ENCODE results near the gene TEX51.

GRCh38 chr2:126893606-126894005, 5.1 kb upstream of the TEX51 start:
- TF ChIP-seq POLR2A (IDR thresholded peaks at IDR 0.05; ENCODE audit: low read length) = no peak
- TF ChIP-seq GATA1 (IDR thresholded peaks at IDR 0.05; ENCODE audit: low read depth, low read length) = no peak

Measured in erythroblast (primary cell).